ENCODE results near the gene MAMDC2. TPM values are rescaled to one million over a fixed set of nuclear protein-coding genes. Genes with fewer than 3 reads are reported as not detected.
A peak's percentile ranks its signal among the peaks of the same experiment; 100 is the strongest.

Gene MAMDC2
- total RNA-seq, 1 donor from 2014 or later = 3.4 TPM

GRCh38 chr9:70256123-70256551 lies 212.5 kb downstream of the MAMDC2 start:
- Histone ChIP-seq H3K9me3 (no peaks in the 10 kb centered on the region), H3K36me3 (peaks cover 0 to 1% of the 10 kb centered on the region in 2 donors), H3K4me3 (peak overlapping the region; percentile 31 to 75), H3K27me3 (no peaks in the 10 kb centered on the region), H3K4me1 (peaks cover 4 to 32% of the 10 kb centered on the region in 2 donors), H3K27ac (no peak overlapping the region)
- no peak for DNase-seq (ENCODE audit: low spot score in 2 of 2)
- no peak for TF ChIP-seq CTCF (IDR thresholded peaks at IDR 0.05)
- intact Hi-C loops (cut with DNase I) = loop anchor here (2.0 to 10.0 kb wide), 5 partner anchors 156 to 1649 kb away; partner anchors contain the start of genes APBA1 and KLF9

- intact Hi-C loops (cut with DNase I) = loop anchor here (2.0 to 10.0 kb wide), 5 partner anchors 155 to 1647 kb away; partner anchors contain the start of genes APBA1 and KLF9
- no peak for TF ChIP-seq CTCF (IDR thresholded peaks at IDR 0.05)
- Histone ChIP-seq H3K27me3 (no peaks in the 10 kb centered on the region), H3K36me3 (peaks cover 0 to 4% of the 10 kb centered on the region in 2 donors), H3K9me3 (no peaks in the 10 kb centered on the region), H3K4me1 (peaks cover 6 to 38% of the 10 kb centered on the region in 2 donors), H3K4me3 (peak overlapping the region; percentile 75 to 98), H3K27ac (peak overlapping the region; percentile 84 to 96)
- no peak for DNase-seq (ENCODE audit: low spot score in 2 of 2)
Measured at GRCh38 chr9:70257502-70257901, 213.9 kb downstream of the MAMDC2 start.

- no peak for DNase-seq (ENCODE audit: low spot score in 2 of 2)
- no peaks in the 10 kb centered on the region for H3K27me3 ChIP-seq
- H3K4me1 ChIP-seq = peaks cover 6 to 38% of the 10 kb centered on the region in 2 donors
- H3K9me3 ChIP-seq = no peaks in the 10 kb centered on the region
- peaks cover 0 to 4% of the 10 kb centered on the region in 2 donors for H3K36me3 ChIP-seq
- no peak for TF ChIP-seq CTCF (IDR thresholded peaks at IDR 0.05)
- H3K27ac ChIP-seq = peak overlapping the region; percentile 84 to 96
- intact Hi-C loops (cut with DNase I) = loop anchor here (1.0 to 10.0 kb wide), 7 partner anchors 154 to 1647 kb away; partner anchors contain the start of genes APBA1 and KLF9
- peak overlapping the region; percentile 75 to 98 for H3K4me3 ChIP-seq
Measured at GRCh38 chr9:70257991-70258691, 214.5 kb downstream of the MAMDC2 start.

GRCh38 chr9:70258692-70259511 lies 215.3 kb downstream of the MAMDC2 start, which contains the start of gene SMC5:
Gene SMC5 (plus strand): TSS chr9:70258978. CDS start chr9:70259079, 101 bp downstream.
- intact Hi-C loops (cut with DNase I) = loop anchor here (1.0 to 10.0 kb wide), 6 partner anchors 153 to 1646 kb away; partner anchors contain the start of gene KLF9

More at GRCh38 chr9:70258692-70259511, 215.3 kb downstream of the MAMDC2 start, which contains the start of gene SMC5:
- peak within 1 kb of the TSS; percentile 84 to 96 for H3K27ac ChIP-seq
- H3K9me3 ChIP-seq = no peaks in the 10 kb centered on the region
- TF ChIP-seq CTCF (IDR thresholded peaks at IDR 0.05) = no peak
- H3K4me3 ChIP-seq = peak within 1 kb of the TSS; percentile 75 to 98
- H3K36me3 ChIP-seq = peaks cover 0 to 4% of the 10 kb centered on the region in 2 donors
- DNase-seq (ENCODE audit: low spot score in 2 of 2) = peak; percentile 47 to 96
- H3K27me3 ChIP-seq = no peaks in the 10 kb centered on the region
- peaks cover 6 to 43% of the 10 kb centered on the region in 2 donors for H3K4me1 ChIP-seq

Measured in ascending aorta (tissue), 2 donors.